ENCODE measurements around the gene CSF3R.
A peak's percentile ranks its signal among the peaks of the same experiment; 100 is the strongest.
"Not testable (repeated sequence)": the region's sequence is repeated elsewhere in the genome, so short reads cannot be mapped to it uniquely, and the experiment has no call there.

The CSF3R gene

GRCh38 chr1:36502616-36503015 lies 19.9 kb upstream of the CSF3R start:
- H3K4me3 Mint-ChIP-seq = no peak overlapping the region
- ATAC-seq = no peak
- no peaks in the 10 kb centered on the region for H3K9me3 Mint-ChIP-seq
- DNase-seq = no peak
- no peaks in the 10 kb centered on the region for H3K36me3 Mint-ChIP-seq (ENCODE audit: low read depth)
- peaks cover 20% of the 10 kb centered on the region for H3K27me3 Mint-ChIP-seq
- no peak overlapping the region for H3K27ac Mint-ChIP-seq
- H3K4me1 Mint-ChIP-seq = no peaks in the 10 kb centered on the region

- not testable (repeated sequence) for ATAC-seq; H3K4me1 Mint-ChIP-seq; H3K4me3 Mint-ChIP-seq; H3K27ac Mint-ChIP-seq; H3K9me3 Mint-ChIP-seq; DNase-seq; H3K36me3 Mint-ChIP-seq (ENCODE audit: low read depth)
- peaks cover 17% of the 10 kb centered on the region for H3K27me3 Mint-ChIP-seq
These were observed 19.2 kb upstream of the CSF3R start for GRCh38 chr1:36501911-36502310.

GRCh38 chr1:36497207-36497606 lies 14.5 kb upstream of the CSF3R start:
- Mint-ChIP-seq H3K27ac (no peak overlapping the region), H3K9me3 (no peaks in the 10 kb centered on the region), H3K36me3 (ENCODE audit: low read depth) (no peaks in the 10 kb centered on the region), H3K4me1 (no peaks in the 10 kb centered on the region), H3K27me3 (peaks cover 8% of the 10 kb centered on the region), H3K4me3 (no peak overlapping the region)
- no peak for ATAC-seq
- DNase-seq = no peak

GRCh38 chr1:36494971-36495370 lies 12.3 kb upstream of the CSF3R start:
- Mint-ChIP-seq H3K4me3 (no peak overlapping the region), H3K27ac (no peak overlapping the region), H3K9me3 (no peaks in the 10 kb centered on the region), H3K27me3 (peaks cover 8% of the 10 kb centered on the region), H3K36me3 (ENCODE audit: low read depth) (no peaks in the 10 kb centered on the region), H3K4me1 (no peaks in the 10 kb centered on the region)
- no peak for ATAC-seq
- DNase-seq = no peak

- Mint-ChIP-seq H3K4me1 (no peaks in the 10 kb centered on the region), H3K27me3 (peaks cover 8% of the 10 kb centered on the region), H3K27ac (no peak overlapping the region), H3K36me3 (ENCODE audit: low read depth) (no peaks in the 10 kb centered on the region), H3K9me3 (no peaks in the 10 kb centered on the region), H3K4me3 (no peak overlapping the region)
- no peak for ATAC-seq
- no peak for DNase-seq
These were observed 10.8 kb upstream of the CSF3R start for GRCh38 chr1:36493524-36493923.

GRCh38 chr1:36492491-36492890 lies 9.8 kb upstream of the CSF3R start:
- no peak for DNase-seq
- no peak overlapping the region for H3K4me3 Mint-ChIP-seq
- H3K36me3 Mint-ChIP-seq (ENCODE audit: low read depth) = no peaks in the 10 kb centered on the region
- H3K27ac Mint-ChIP-seq = no peak overlapping the region
- ATAC-seq = no peak
- peaks cover 5% of the 10 kb centered on the region for H3K27me3 Mint-ChIP-seq
- H3K4me1 Mint-ChIP-seq = no peaks in the 10 kb centered on the region
- no peaks in the 10 kb centered on the region for H3K9me3 Mint-ChIP-seq

GRCh38 chr1:36489258-36490051 lies 6.7 kb upstream of the CSF3R start:
- H3K4me1 Mint-ChIP-seq; DNase-seq; H3K9me3 Mint-ChIP-seq; H3K27me3 Mint-ChIP-seq; H3K36me3 Mint-ChIP-seq (ENCODE audit: low read depth); H3K4me3 Mint-ChIP-seq; ATAC-seq; H3K27ac Mint-ChIP-seq: not testable (repeated sequence)

- no peaks in the 10 kb centered on the region for H3K9me3 Mint-ChIP-seq
- no peak for ATAC-seq
These were observed 5.2 kb upstream of the CSF3R start for GRCh38 chr1:36487906-36488305.

GRCh38 chr1:36487336-36487725 lies 4.6 kb upstream of the CSF3R start:
- H3K27ac Mint-ChIP-seq; H3K4me1 Mint-ChIP-seq; H3K9me3 Mint-ChIP-seq; H3K27me3 Mint-ChIP-seq; H3K4me3 Mint-ChIP-seq; H3K36me3 Mint-ChIP-seq (ENCODE audit: low read depth); DNase-seq; ATAC-seq: not testable (repeated sequence)

More at GRCh38 chr1:36487906-36488305, 5.2 kb upstream of the CSF3R start:
- H3K27ac Mint-ChIP-seq = no peak overlapping the region
- no peaks in the 10 kb centered on the region for H3K27me3 Mint-ChIP-seq
- no peaks in the 10 kb centered on the region for H3K36me3 Mint-ChIP-seq (ENCODE audit: low read depth)
- no peak overlapping the region for H3K4me3 Mint-ChIP-seq
- DNase-seq = no peak
- peaks cover 4% of the 10 kb centered on the region for H3K4me1 Mint-ChIP-seq

- ATAC-seq (no peak), DNase-seq (no peak)
- no peak overlapping the region for H3K27ac Mint-ChIP-seq
- no peaks in the 10 kb centered on the region for H3K9me3 Mint-ChIP-seq
- H3K27me3 Mint-ChIP-seq = peaks cover 5% of the 10 kb centered on the region
- no peaks in the 10 kb centered on the region for H3K36me3 Mint-ChIP-seq (ENCODE audit: low read depth)
- H3K4me3 Mint-ChIP-seq = no peak overlapping the region
- peaks cover 12% of the 10 kb centered on the region for H3K4me1 Mint-ChIP-seq
These were observed 4.0 kb upstream of the CSF3R start for GRCh38 chr1:36486439-36487335.

GRCh38 chr1:36486093-36486438 lies 3.4 kb upstream of the CSF3R start:
- peaks cover 13% of the 10 kb centered on the region for H3K4me1 Mint-ChIP-seq
- peaks cover 8% of the 10 kb centered on the region for H3K27me3 Mint-ChIP-seq
- H3K36me3 Mint-ChIP-seq (ENCODE audit: low read depth) = no peaks in the 10 kb centered on the region
- ATAC-seq = no peak
- no peak for DNase-seq
- H3K27ac Mint-ChIP-seq = no peak overlapping the region
- no peak overlapping the region for H3K4me3 Mint-ChIP-seq
- H3K9me3 Mint-ChIP-seq = no peaks in the 10 kb centered on the region

GRCh38 chr1:36484099-36484498 lies 1.4 kb upstream of the CSF3R start:
- ATAC-seq = no peak
- Mint-ChIP-seq H3K27ac (no peak overlapping the region), H3K9me3 (no peaks in the 10 kb centered on the region), H3K4me1 (peaks cover 13% of the 10 kb centered on the region), H3K4me3 (no peak overlapping the region), H3K27me3 (peaks cover 8% of the 10 kb centered on the region), H3K36me3 (ENCODE audit: low read depth) (no peaks in the 10 kb centered on the region)
- no peak for DNase-seq

GRCh38 chr1:36481771-36482723 lies 666 bp downstream of the CSF3R start:
- peak; percentile 15 for ATAC-seq

GRCh38 chr1:36481091-36481490 lies 1.6 kb downstream of the CSF3R start:
- Mint-ChIP-seq H3K27me3 (peaks cover 8% of the 10 kb centered on the region), H3K9me3 (no peaks in the 10 kb centered on the region), H3K4me3 (no peak overlapping the region), H3K27ac (no peak overlapping the region), H3K4me1 (peaks cover 9% of the 10 kb centered on the region), H3K36me3 (ENCODE audit: low read depth) (no peaks in the 10 kb centered on the region)
- ATAC-seq (no peak), DNase-seq (no peak)

More at GRCh38 chr1:36481771-36482723, 666 bp downstream of the CSF3R start:
- Mint-ChIP-seq H3K9me3 (no peaks in the 10 kb centered on the region), H3K27ac (no peak overlapping the region), H3K4me3 (peak overlapping the region; percentile 34), H3K27me3 (peaks cover 8% of the 10 kb centered on the region), H3K4me1 (peaks cover 13% of the 10 kb centered on the region), H3K36me3 (ENCODE audit: low read depth) (no peaks in the 10 kb centered on the region)
- no peak for DNase-seq
